ENCODE data around the gene ANKFN1.

Gene ANKFN1

GRCh38 chr17:56440419-56440818 lies 287.1 kb downstream of the ANKFN1 start:
- no peak overlapping the region for H3K27ac ChIP-seq
- TF ChIP-seq CTCF (IDR thresholded peaks at IDR 0.05) (no peak), ZFX (IDR thresholded peaks at IDR 0.05; ENCODE audit: borderline replicate concordance) (no peak)

DNA sequence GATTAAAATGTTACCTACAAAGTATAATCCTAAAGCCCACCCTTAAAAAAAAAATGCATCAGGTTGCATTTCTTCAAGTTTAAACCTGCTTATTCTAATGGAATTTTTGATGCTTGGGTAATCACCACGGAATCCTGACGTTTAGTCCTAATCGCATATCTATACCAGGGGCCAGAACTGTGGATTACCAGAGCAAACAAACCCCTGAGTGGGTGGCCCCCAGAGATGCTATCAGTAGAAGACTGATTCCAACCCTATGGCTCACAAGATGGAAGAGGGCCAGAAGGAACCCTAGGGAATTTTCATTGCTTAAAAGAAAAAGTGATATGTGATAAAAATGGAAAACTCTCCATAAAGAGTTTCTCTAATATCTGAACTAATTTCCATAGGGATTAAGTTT lies 288.0 kb downstream of the ANKFN1 start:
- TF ChIP-seq CTCF (IDR thresholded peaks at IDR 0.05) (no peak), ZFX (IDR thresholded peaks at IDR 0.05; ENCODE audit: borderline replicate concordance) (no peak)
- no peak overlapping the region for H3K27ac ChIP-seq

DNA sequence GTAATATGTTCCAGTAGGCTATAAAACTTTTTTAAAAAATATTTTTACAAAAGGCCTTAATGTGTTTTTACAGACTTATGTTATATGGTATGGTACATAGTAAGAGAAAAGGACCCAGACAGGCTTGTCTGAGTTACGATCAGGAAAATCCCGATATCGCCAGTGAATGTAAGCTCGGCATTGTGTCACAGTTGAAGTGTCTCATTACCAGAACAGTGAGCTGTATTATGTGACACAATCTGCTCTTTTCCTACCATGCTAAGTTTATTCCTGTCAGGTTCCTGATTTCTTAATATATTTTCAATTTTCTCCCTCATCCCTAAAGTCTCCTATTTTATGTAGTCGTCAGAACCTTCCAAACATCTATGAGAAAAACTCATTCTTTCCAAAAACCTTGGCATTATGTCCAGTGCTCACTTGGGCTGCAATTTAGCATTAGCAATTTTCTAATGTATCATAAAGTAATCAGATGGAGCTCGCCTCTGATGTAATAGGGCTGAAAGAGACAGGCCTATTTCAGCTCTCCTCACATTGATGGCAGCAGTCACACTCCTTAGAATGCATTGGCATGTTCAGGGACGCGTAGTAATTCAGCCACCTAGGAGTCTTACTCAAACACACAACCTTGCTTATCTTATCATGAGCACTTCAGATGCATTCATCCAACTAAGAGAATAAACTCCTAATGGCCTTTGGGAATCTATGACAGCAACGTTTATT lies 292.6 kb downstream of the ANKFN1 start:
- H3K27ac ChIP-seq = no peak overlapping the region
- TF ChIP-seq ZFX (IDR thresholded peaks at IDR 0.05; ENCODE audit: borderline replicate concordance) (no peak), CTCF (IDR thresholded peaks at IDR 0.05) (no peak)

GRCh38 chr17:56447171-56447570 lies 293.9 kb downstream of the ANKFN1 start:
- H3K27ac ChIP-seq = no peak overlapping the region
- TF ChIP-seq CTCF (IDR thresholded peaks at IDR 0.05) = no peak
- TF ChIP-seq ZFX (IDR thresholded peaks at IDR 0.05; ENCODE audit: borderline replicate concordance) = no peak

DNA sequence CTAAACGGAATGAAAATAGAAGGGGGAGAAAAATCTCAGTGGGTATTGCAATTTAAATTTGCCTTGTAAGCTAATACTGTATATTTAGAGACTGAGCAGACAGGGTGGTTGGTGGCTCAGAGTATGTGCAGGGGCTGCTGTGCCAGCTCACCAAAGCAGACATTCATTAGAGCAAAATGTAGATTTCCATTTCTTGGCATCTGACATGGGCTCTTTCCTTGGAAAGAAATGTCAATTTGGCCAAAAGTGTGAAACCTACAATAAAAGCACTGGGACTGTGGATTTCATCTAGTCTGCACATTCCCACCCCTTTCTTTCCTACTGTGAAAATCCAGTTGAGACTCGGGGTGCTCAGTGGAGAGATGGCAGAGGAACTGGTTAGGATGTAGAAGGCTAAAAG lies 295.1 kb downstream of the ANKFN1 start:
- no peak overlapping the region for H3K27ac ChIP-seq
- TF ChIP-seq ZFX (IDR thresholded peaks at IDR 0.05; ENCODE audit: borderline replicate concordance) (no peak), CTCF (IDR thresholded peaks at IDR 0.05) (no peak)

DNA sequence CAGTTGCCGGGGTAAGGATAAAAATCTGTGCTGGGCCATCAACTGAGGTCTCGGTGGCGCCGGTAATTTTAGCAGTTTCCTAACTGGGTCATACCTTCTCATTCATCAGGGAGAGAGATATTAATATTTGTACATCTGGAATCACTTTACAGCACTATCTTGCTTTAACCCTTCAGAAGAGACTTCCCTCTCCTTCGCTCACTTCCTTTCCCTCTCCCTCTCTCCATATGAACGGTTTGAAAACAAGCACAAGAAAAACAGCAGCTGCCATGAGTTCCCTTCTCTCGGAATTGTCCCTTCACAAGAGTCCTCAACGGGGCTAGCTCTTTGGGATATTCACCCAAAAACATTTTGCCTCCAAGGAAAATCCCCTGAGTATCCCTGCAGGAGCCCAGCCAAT lies 295.9 kb downstream of the ANKFN1 start:
- TF ChIP-seq ZFX (IDR thresholded peaks at IDR 0.05; ENCODE audit: borderline replicate concordance) = no peak
- no peak overlapping the region for H3K27ac ChIP-seq

GRCh38 chr17:56451629-56452028 lies 298.4 kb downstream of the ANKFN1 start:
- no peak for TF ChIP-seq CTCF (IDR thresholded peaks at IDR 0.05)
- no peak for TF ChIP-seq ZFX (IDR thresholded peaks at IDR 0.05; ENCODE audit: borderline replicate concordance)
- no peak overlapping the region for H3K27ac ChIP-seq

GRCh38 chr17:56452461-56452860 lies 299.2 kb downstream of the ANKFN1 start:
- TF ChIP-seq ZFX (IDR thresholded peaks at IDR 0.05; ENCODE audit: borderline replicate concordance) (no peak), CTCF (IDR thresholded peaks at IDR 0.05) (no peak)
- no peak overlapping the region for H3K27ac ChIP-seq

Measured in 22Rv1 (cell line).